ENCODE data around the gene SMURF2.
A peak's percentile ranks its signal among the peaks of the same experiment; 100 is the strongest.
"Not testable (repeated sequence)": the region's sequence is repeated elsewhere in the genome, so short reads cannot be mapped to it uniquely, and the experiment has no call there.

Gene SMURF2

DNA sequence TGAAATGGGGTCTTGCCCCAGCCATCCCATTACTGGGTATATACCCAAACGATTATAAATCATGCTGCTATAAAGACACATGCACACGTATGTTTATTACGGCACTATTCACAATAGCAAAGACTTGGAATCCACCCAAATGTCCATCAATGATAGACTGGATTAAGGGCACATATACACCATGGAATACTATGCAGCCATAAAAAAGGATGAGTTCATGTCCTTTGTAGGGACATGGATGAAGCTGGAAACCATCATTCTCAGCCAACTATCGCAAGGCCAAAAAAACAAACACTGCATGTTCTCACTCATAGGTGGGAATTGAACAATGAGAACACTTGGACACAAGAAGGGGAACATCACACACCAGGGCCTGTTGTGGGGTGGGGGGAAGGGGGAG, 85.1 kb downstream of the SMURF2 start:
- not testable (repeated sequence) for H3K27ac ChIP-seq (ENCODE audit: low read length)
- H3K36me3 ChIP-seq (ENCODE audit: insufficient read depth, low read depth, low read length), result peaks cover 30% of the 10 kb centered on the region

DNA sequence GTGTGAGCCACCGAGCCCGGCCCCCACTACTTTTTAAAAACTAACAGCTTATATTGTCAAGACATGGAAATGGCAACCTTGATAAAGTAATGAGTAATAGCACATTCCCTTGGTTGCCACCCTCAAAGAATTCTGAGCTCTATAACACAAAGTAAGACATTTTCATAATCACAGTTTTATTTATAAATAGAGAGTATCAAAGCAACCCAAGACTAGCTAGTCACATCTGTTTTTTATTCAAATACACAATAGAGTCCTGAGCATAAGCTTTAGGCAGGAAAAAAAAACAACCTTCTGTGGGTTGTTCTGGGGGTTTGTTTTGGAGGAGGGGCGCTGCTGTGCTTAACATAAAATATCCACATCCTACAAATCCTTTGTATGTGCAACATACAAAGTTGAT, 86.7 kb downstream of the SMURF2 start:
- Histone ChIP-seq H3K36me3 (ENCODE audit: insufficient read depth, low read depth, low read length) (peaks cover 35% of the 10 kb centered on the region), H3K4me3 (ENCODE audit: low read length) (no peak overlapping the region)

More for the DNA sequence above, 85.1 kb downstream of the SMURF2 start:
- H3K4me1 ChIP-seq (ENCODE audit: insufficient read depth, low read length); H3K4me3 ChIP-seq (ENCODE audit: low read length); H3K9me3 ChIP-seq (ENCODE audit: insufficient read depth, low read depth, low read length); H3K9ac ChIP-seq (ENCODE audit: low read depth, low read length); H3K27me3 ChIP-seq (ENCODE audit: insufficient read depth, low read length): not testable (repeated sequence)

DNA sequence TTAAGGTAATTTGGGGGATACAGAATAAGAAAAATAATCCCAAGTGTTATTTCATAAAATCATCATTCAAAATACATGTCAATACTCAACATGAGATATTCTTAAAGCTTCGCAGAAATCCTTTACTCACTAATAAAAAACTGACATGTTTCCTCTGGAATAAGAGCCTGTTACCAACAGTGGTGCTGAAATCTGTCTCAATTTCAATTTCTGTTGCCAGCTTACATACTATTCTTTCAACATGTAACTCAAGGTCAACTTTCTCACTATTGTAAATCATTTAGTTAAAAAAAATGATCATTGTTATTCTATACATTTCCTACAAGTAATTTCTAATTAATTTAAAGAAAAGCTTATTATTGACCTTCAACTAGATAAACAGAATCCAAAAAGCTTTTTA, 87.5 kb downstream of the SMURF2 start:
- Histone ChIP-seq H3K4me1 (ENCODE audit: insufficient read depth, low read length) (no peaks in the 10 kb centered on the region), H3K27ac (ENCODE audit: low read length) (no peak overlapping the region), H3K4me3 (ENCODE audit: low read length) (no peak overlapping the region), H3K27me3 (ENCODE audit: insufficient read depth, low read length) (no peaks in the 10 kb centered on the region), H3K9me3 (ENCODE audit: insufficient read depth, low read depth, low read length) (no peaks in the 10 kb centered on the region), H3K9ac (ENCODE audit: low read depth, low read length) (no peak overlapping the region), H3K36me3 (ENCODE audit: insufficient read depth, low read depth, low read length) (peaks cover 31% of the 10 kb centered on the region)

More for the DNA sequence above, 86.7 kb downstream of the SMURF2 start:
- Histone ChIP-seq H3K4me1 (ENCODE audit: insufficient read depth, low read length) (no peaks in the 10 kb centered on the region), H3K27ac (ENCODE audit: low read length) (no peak overlapping the region), H3K27me3 (ENCODE audit: insufficient read depth, low read length) (no peaks in the 10 kb centered on the region), H3K9me3 (ENCODE audit: insufficient read depth, low read depth, low read length) (no peaks in the 10 kb centered on the region), H3K9ac (ENCODE audit: low read depth, low read length) (no peak overlapping the region)

DNA sequence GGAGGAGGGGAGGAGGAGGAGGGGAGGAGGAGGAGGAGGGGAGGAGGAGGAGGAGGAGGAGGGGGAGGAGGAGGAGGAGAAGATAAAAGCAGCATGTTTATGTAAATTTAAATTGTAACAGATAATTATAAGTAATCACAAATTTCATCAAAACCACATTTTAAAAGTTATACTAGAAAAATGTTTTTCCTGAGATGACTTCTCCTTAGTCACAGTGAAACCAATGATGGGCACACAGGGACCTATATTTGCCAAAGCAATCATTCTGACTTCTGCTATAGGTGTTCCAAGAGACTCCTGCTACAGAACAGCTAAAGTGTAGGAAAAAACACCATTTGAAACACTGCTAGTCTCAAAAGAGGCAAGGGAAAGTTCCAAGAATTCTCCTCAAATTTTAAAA, 88.9 kb downstream of the SMURF2 start:
- H3K27ac ChIP-seq (ENCODE audit: low read length), result no peak overlapping the region
- no peaks in the 10 kb centered on the region for H3K9me3 ChIP-seq (ENCODE audit: insufficient read depth, low read depth, low read length)
- no peak overlapping the region for H3K4me3 ChIP-seq (ENCODE audit: low read length)
- H3K4me1 ChIP-seq (ENCODE audit: insufficient read depth, low read length), result no peaks in the 10 kb centered on the region
- H3K9ac ChIP-seq (ENCODE audit: low read depth, low read length), result no peak overlapping the region
- H3K27me3 ChIP-seq (ENCODE audit: insufficient read depth, low read length), result no peaks in the 10 kb centered on the region
- peaks cover 34% of the 10 kb centered on the region for H3K36me3 ChIP-seq (ENCODE audit: insufficient read depth, low read depth, low read length)

DNA sequence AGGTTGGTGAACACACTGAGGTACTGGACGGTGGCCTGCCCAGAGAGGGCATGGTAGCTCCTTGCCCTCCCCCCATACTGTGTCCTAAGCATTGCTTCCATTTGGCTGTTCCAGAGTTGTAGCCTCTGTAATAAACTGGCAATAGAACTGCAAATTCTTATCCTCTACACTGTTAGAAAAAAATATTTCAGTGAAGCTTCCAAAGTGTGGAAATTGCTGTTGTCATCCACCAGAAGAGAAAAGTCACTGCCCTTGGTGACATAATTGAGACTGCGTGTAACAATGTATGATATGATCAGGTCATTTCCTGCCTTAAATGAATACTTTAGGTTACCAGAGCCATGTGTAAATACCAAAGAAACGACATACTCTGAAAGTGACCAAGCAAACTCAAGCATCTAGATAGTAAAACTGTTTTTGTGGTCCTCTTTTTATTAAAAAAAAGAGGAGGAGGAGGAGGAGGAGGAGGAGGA, 89.4 kb downstream of the SMURF2 start:
- Histone ChIP-seq H3K9ac (ENCODE audit: low read depth, low read length) (no peak overlapping the region), H3K27ac (ENCODE audit: low read length) (no peak overlapping the region), H3K36me3 (ENCODE audit: insufficient read depth, low read depth, low read length) (peaks cover 34% of the 10 kb centered on the region), H3K27me3 (ENCODE audit: insufficient read depth, low read length) (no peaks in the 10 kb centered on the region), H3K4me3 (ENCODE audit: low read length) (no peak overlapping the region), H3K4me1 (ENCODE audit: insufficient read depth, low read length) (no peaks in the 10 kb centered on the region), H3K9me3 (ENCODE audit: insufficient read depth, low read depth, low read length) (no peaks in the 10 kb centered on the region)

DNA sequence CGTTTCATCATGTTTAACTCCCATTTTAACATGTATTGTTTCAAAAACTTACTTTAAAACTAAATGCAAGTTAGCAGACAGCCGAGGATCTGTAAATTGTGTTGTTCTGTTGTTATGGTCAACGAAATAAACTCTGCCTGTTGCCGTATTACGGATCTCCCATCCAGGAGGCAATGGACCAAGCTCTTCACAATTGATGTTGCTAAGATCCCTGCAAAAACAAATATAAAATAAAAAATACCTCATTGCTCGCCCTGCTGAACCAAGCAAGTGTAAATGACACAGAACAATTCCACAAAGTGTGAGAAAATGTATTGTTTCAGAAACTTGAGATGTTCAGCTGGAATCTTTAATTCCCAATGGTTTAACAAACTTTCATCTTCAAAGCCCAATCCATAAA, 90.4 kb downstream of the SMURF2 start:
- H3K4me1 ChIP-seq (ENCODE audit: insufficient read depth, low read length), result no peaks in the 10 kb centered on the region
- peaks cover 31% of the 10 kb centered on the region for H3K36me3 ChIP-seq (ENCODE audit: insufficient read depth, low read depth, low read length)
- H3K27ac ChIP-seq (ENCODE audit: low read length), result no peak overlapping the region
- no peaks in the 10 kb centered on the region for H3K9me3 ChIP-seq (ENCODE audit: insufficient read depth, low read depth, low read length)
- no peak overlapping the region for H3K9ac ChIP-seq (ENCODE audit: low read depth, low read length)
- H3K27me3 ChIP-seq (ENCODE audit: insufficient read depth, low read length), result no peaks in the 10 kb centered on the region
- H3K4me3 ChIP-seq (ENCODE audit: low read length), result no peak overlapping the region

DNA sequence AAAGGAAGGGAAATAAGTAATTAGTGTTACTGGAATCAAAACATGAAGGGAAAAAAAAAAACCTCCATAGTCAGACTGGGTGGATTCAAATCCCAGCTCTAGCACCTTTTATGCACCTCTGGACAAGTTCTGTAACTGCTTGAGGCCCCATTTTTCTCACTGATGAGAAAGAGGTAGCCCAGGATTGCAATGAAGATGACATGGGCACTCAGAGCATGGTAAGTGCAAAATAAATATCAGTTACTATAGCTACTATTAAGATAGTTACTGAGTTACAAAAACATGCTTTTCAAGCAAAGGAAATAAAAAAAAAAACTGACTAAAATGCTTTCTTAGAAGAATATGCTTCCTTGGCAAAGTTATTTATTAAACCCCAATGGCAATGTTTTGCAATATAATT, 96.5 kb downstream of the SMURF2 start:
- H3K4me1 ChIP-seq (ENCODE audit: insufficient read depth, low read length), result no peaks in the 10 kb centered on the region
- H3K9ac ChIP-seq (ENCODE audit: low read depth, low read length), result no peak overlapping the region
- no peak overlapping the region for H3K27ac ChIP-seq (ENCODE audit: low read length)

DNA sequence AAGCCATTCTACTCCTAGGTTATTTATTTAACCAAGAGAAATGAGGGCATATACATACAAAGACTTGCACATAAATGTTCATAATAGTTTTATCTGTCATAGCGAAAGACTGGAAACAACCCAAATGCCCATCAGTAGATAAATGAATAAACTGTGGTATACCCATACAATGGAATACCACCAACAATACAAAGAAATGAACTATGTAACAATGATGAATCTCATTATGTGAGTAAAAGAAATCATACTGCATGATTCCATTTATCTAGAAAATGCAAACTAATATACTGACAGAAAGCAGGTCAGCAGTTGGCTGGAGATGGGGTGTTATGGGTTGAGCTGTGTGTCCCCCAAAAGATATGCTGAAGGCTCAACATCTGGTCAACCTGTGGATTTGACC, 98.0 kb downstream of the SMURF2 start:
- Histone ChIP-seq H3K36me3 (ENCODE audit: insufficient read depth, low read depth, low read length) (peaks cover 26% of the 10 kb centered on the region), H3K9me3 (ENCODE audit: insufficient read depth, low read depth, low read length) (no peaks in the 10 kb centered on the region), H3K4me1 (ENCODE audit: insufficient read depth, low read length) (no peaks in the 10 kb centered on the region), H3K27ac (ENCODE audit: low read length) (no peak overlapping the region), H3K27me3 (ENCODE audit: insufficient read depth, low read length) (no peaks in the 10 kb centered on the region), H3K9ac (ENCODE audit: low read depth, low read length) (no peak overlapping the region), H3K4me3 (ENCODE audit: low read length) (no peak overlapping the region)

More for the DNA sequence above, 96.5 kb downstream of the SMURF2 start:
- Histone ChIP-seq H3K9me3 (ENCODE audit: insufficient read depth, low read depth, low read length) (no peaks in the 10 kb centered on the region), H3K36me3 (ENCODE audit: insufficient read depth, low read depth, low read length) (peaks cover 32% of the 10 kb centered on the region), H3K4me3 (ENCODE audit: low read length) (no peak overlapping the region), H3K27me3 (ENCODE audit: insufficient read depth, low read length) (no peaks in the 10 kb centered on the region)

DNA sequence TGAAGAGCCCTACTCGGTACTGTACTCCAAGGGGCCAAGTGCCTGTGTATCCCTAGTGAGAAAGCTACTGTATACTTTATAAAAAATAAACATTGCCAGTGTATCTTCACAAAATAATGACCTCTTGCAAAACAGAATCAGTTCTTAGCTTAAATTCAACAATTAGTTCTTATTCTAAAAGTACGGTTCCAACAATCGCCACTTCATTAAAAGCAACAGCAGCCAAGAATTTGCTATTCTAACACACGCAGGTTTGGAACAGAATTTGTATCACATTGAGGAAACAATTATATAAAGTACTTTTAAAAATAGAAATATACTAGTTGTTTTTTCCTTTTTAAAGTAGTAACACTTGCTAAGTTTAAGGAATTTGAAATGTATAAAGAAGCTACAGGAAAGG, 106.8 kb downstream of the SMURF2 start:
- no peaks in the 10 kb centered on the region for H3K27me3 ChIP-seq (ENCODE audit: insufficient read depth, low read length)
- no peak overlapping the region for H3K27ac ChIP-seq (ENCODE audit: low read length)
- peaks cover 18% of the 10 kb centered on the region; the same call in 1 of the 2 replicates for H3K36me3 ChIP-seq (ENCODE audit: insufficient read depth, low read depth, low read length)
- no peak overlapping the region for H3K9ac ChIP-seq (ENCODE audit: low read depth, low read length)
- no peaks in the 10 kb centered on the region for H3K9me3 ChIP-seq (ENCODE audit: insufficient read depth, low read depth, low read length)
- no peak overlapping the region for H3K4me3 ChIP-seq (ENCODE audit: low read length)
- peaks cover 5% of the 10 kb centered on the region; the same call in 1 of the 2 replicates for H3K4me1 ChIP-seq (ENCODE audit: insufficient read depth, low read length)

DNA sequence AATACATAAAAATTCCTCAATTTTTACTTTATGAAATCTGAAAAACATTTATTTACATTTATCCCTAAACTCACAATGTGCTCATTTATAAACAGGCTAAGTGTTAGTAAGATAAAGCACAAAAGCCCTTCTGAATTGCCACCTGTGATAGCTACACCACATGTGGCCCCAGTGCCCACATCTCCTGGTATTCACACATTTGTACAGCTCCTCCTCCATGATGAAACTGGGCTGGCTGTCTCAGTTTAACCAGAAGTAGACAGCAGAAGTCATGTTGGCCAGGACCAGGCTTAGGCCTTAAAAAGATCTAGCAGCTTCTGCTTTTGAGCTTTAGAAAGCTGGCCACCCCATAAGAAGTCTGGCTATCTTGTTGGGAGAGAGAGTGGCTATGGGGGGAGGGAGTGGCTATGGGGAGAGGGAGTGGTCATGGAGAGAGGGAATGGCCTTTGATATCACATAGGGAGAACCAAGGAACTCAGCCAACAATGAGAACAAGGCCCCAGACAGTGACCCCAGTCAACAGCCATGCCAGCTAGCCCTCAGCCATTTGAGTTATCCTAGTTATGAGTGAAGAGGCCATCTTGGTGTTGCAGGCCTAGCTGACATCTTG, 108.0 kb downstream of the SMURF2 start:
- Histone ChIP-seq H3K4me1 (ENCODE audit: insufficient read depth, low read length) (peaks cover 5% of the 10 kb centered on the region; the same call in 1 of the 2 replicates), H3K36me3 (ENCODE audit: insufficient read depth, low read depth, low read length) (peaks cover 20% of the 10 kb centered on the region; the same call in 1 of the 2 replicates), H3K27me3 (ENCODE audit: insufficient read depth, low read length) (no peaks in the 10 kb centered on the region), H3K9ac (ENCODE audit: low read depth, low read length) (no peak overlapping the region), H3K4me3 (ENCODE audit: low read length) (no peak overlapping the region), H3K9me3 (ENCODE audit: insufficient read depth, low read depth, low read length) (no peaks in the 10 kb centered on the region), H3K27ac (ENCODE audit: low read length) (no peak overlapping the region)

DNA sequence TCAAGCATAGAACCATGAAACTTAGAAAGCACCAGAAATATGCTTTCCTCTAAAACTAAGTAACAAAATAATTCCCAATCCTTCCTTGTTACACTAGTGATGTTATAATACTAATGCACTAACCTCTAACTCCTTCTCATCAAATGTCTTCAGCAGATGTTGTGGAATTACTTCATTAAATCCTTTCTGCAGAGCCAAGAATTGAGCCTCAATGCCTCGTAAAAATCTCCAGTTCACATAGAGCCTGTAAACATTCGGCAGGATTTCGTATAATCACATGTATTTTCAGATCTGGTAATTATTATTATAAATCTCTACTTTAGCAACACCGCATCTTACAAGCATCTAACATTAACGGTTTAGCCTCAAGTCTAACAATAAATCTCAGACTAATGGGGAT, 110.6 kb downstream of the SMURF2 start:
- H3K4me3 ChIP-seq (ENCODE audit: low read length), result no peak overlapping the region
- peaks cover 16% of the 10 kb centered on the region; the same call in 1 of the 2 replicates for H3K4me1 ChIP-seq (ENCODE audit: insufficient read depth, low read length)
- no peaks in the 10 kb centered on the region for H3K9me3 ChIP-seq (ENCODE audit: insufficient read depth, low read depth, low read length)
- no peaks in the 10 kb centered on the region for H3K27me3 ChIP-seq (ENCODE audit: insufficient read depth, low read length)
- peaks cover 20% of the 10 kb centered on the region; the same call in 1 of the 2 replicates for H3K36me3 ChIP-seq (ENCODE audit: insufficient read depth, low read depth, low read length)
- H3K9ac ChIP-seq (ENCODE audit: low read depth, low read length), result no peak overlapping the region
- H3K27ac ChIP-seq (ENCODE audit: low read length), result no peak overlapping the region

DNA sequence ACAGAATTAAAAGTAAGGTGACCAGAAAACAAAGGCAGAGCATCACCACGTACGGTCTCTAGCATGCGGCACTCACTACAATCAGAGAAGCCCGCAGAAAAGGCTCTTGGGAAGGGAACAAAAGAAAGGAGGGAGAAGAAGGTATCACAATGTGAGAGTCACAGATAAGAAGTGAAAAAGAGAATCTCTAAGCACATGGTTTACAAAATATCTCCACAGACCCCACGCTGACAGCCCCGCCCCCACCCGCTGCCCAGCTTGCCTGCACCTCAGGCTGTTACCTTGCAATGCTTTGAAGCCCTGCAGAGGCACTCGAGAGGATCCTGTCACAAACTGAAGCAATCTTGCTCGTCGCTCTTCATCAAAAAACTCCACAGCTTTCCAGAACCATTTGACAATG, 114.8 kb downstream of the SMURF2 start:
- H3K27me3 ChIP-seq (ENCODE audit: insufficient read depth, low read length), result no peaks in the 10 kb centered on the region
- H3K9me3 ChIP-seq (ENCODE audit: insufficient read depth, low read depth, low read length), result no peaks in the 10 kb centered on the region
- H3K27ac ChIP-seq (ENCODE audit: low read length), result no peak overlapping the region
- 0 out of 2 replicates have a peak overlapping the region, but pooled peaks have one; percentile 5 for H3K4me3 ChIP-seq (ENCODE audit: low read length)
- peaks cover 43% of the 10 kb centered on the region for H3K36me3 ChIP-seq (ENCODE audit: insufficient read depth, low read depth, low read length)
- H3K9ac ChIP-seq (ENCODE audit: low read depth, low read length), result no peak overlapping the region
- H3K4me1 ChIP-seq (ENCODE audit: insufficient read depth, low read length), result peaks cover 12% of the 10 kb centered on the region; the same call in 1 of the 2 replicates
